IgD-negative memory B cell (primary cell): ENCODE data around the gene BTRC. TPM values are rescaled to one million over a fixed set of nuclear protein-coding genes. Genes with fewer than 3 reads are reported as not detected.
A peak's percentile ranks its signal among the peaks of the same experiment; 100 is the strongest.
"Not testable (repeated sequence)": the region's sequence is repeated elsewhere in the genome, so short reads cannot be mapped to it uniquely, and the experiment has no call there.

ENCODE experiments used
- H3K27ac Mint-ChIP-seq, 3 donors: one replicate each; pipeline ENCODE4 v1.8.0; 2020 to 2022; ENCODE audit warnings: mild to moderate bottlenecking in 3 of 3, mixed read lengths in 3 of 3, moderate library complexity in 1 of 3
- H3K27me3 Mint-ChIP-seq: one replicate; pipeline ENCODE4 v1.8.0; 2021; ENCODE audit warnings: mixed read lengths
- H3K36me3 Mint-ChIP-seq: one replicate; pipeline ENCODE4 v1.8.0; 2020; ENCODE audit warnings: mild to moderate bottlenecking, mixed read lengths
- H3K4me1 Mint-ChIP-seq, 3 donors: one replicate each; pipeline ENCODE4 v1.8.0; 2020 to 2022; ENCODE audit warnings: mixed read lengths in 3 of 3, mild to moderate bottlenecking in 1 of 3
- H3K4me3 Mint-ChIP-seq, 4 donors: one replicate each; pipeline ENCODE4 v1.8.0; 2020 to 2022; ENCODE audit warnings: mild to moderate bottlenecking in 4 of 4, mixed read lengths in 4 of 4, moderate library complexity in 3 of 4
- H3K9me3 Mint-ChIP-seq, 3 donors: one replicate each; pipeline ENCODE4 v1.8.0; 2020 to 2021; ENCODE audit warnings: mixed read lengths in 3 of 3, mild to moderate bottlenecking in 1 of 3
- polyA plus RNA-seq: library from polyadenylated mRNA; unstranded; fragments of 300-500 nt; fragmentation: Illumina TruSeq; gene quantifications from one replicate; pipeline ENCODE4 v1.2.3, GENCODE V29; 2021

Gene BTRC
- polyA plus RNA-seq, 1 donor from 2014 or later, result 8.3 TPM

- H3K4me1 Mint-ChIP-seq, result peaks cover 0 to 7% (median 4%) of the 10 kb centered on the region in 3 donors
- H3K4me3 Mint-ChIP-seq, result no peak overlapping the region
- peaks cover 7% of the 10 kb centered on the region for H3K36me3 Mint-ChIP-seq
- H3K9me3 Mint-ChIP-seq, result no peaks in the 10 kb centered on the region
- no peaks in the 10 kb centered on the region for H3K27me3 Mint-ChIP-seq
- no peak overlapping the region for H3K27ac Mint-ChIP-seq
Measured at GRCh38 chr10:101389986-101390531, 36.1 kb downstream of the BTRC start.

- no peak overlapping the region for H3K4me3 Mint-ChIP-seq
- H3K4me1 Mint-ChIP-seq, result peaks cover 7 to 11% (median 10%) of the 10 kb centered on the region in 3 donors
- no peak overlapping the region for H3K27ac Mint-ChIP-seq
- H3K27me3 Mint-ChIP-seq, result no peaks in the 10 kb centered on the region
- no peaks in the 10 kb centered on the region for H3K9me3 Mint-ChIP-seq
- peaks cover 6% of the 10 kb centered on the region for H3K36me3 Mint-ChIP-seq
Measured at GRCh38 chr10:101393378-101393777, 39.4 kb downstream of the BTRC start.

GRCh38 chr10:101394524-101395133 is 40.7 kb downstream of the BTRC start:
- Mint-ChIP-seq H3K27ac (no peak overlapping the region), H3K4me1 (peaks cover 5 to 10% (median 7%) of the 10 kb centered on the region in 3 donors), H3K27me3 (no peaks in the 10 kb centered on the region), H3K9me3 (no peaks in the 10 kb centered on the region), H3K36me3 (peaks cover 2% of the 10 kb centered on the region), H3K4me3 (no peak overlapping the region)

GRCh38 chr10:101397140-101397539 is 43.2 kb downstream of the BTRC start:
- peak overlapping the region in 1 of 3 donors; percentile 38 for H3K27ac Mint-ChIP-seq
- peaks cover 9 to 11% (median 10%) of the 10 kb centered on the region in 3 donors for H3K4me1 Mint-ChIP-seq
- no peak overlapping the region for H3K4me3 Mint-ChIP-seq
- no peaks in the 10 kb centered on the region for H3K27me3 Mint-ChIP-seq
- peaks cover 3% of the 10 kb centered on the region for H3K36me3 Mint-ChIP-seq
- no peaks in the 10 kb centered on the region for H3K9me3 Mint-ChIP-seq

- Mint-ChIP-seq H3K27me3 (no peaks in the 10 kb centered on the region), H3K4me3 (no peak overlapping the region), H3K9me3 (no peaks in the 10 kb centered on the region), H3K4me1 (peaks cover 10 to 11% (median 11%) of the 10 kb centered on the region in 3 donors), H3K27ac (peak overlapping the region in 1 of 3 donors; percentile 15), H3K36me3 (peaks cover 4% of the 10 kb centered on the region)
Measured at GRCh38 chr10:101400585-101400984, 46.6 kb downstream of the BTRC start.

- H3K9me3 Mint-ChIP-seq, result no peaks in the 10 kb centered on the region
- peaks cover 4% of the 10 kb centered on the region for H3K36me3 Mint-ChIP-seq
- no peak overlapping the region for H3K4me3 Mint-ChIP-seq
- H3K4me1 Mint-ChIP-seq, result peaks cover 3 to 8% (median 6%) of the 10 kb centered on the region in 3 donors
- H3K27ac Mint-ChIP-seq, result no peak overlapping the region
- H3K27me3 Mint-ChIP-seq, result no peaks in the 10 kb centered on the region
Measured at GRCh38 chr10:101402711-101403110, 48.7 kb downstream of the BTRC start.

- H3K27me3 Mint-ChIP-seq, result no peaks in the 10 kb centered on the region
- peaks cover 0 to 7% (median 5%) of the 10 kb centered on the region in 3 donors for H3K4me1 Mint-ChIP-seq
- H3K9me3 Mint-ChIP-seq, result no peaks in the 10 kb centered on the region
- peaks cover 3% of the 10 kb centered on the region for H3K36me3 Mint-ChIP-seq
- no peak overlapping the region for H3K27ac Mint-ChIP-seq
- H3K4me3 Mint-ChIP-seq, result no peak overlapping the region
Measured at GRCh38 chr10:101403161-101403560, 49.2 kb downstream of the BTRC start.

- H3K9me3 Mint-ChIP-seq, result no peaks in the 10 kb centered on the region
- H3K4me3 Mint-ChIP-seq, result no peak overlapping the region
- H3K36me3 Mint-ChIP-seq, result peaks cover 1% of the 10 kb centered on the region
- no peak overlapping the region for H3K27ac Mint-ChIP-seq
- H3K27me3 Mint-ChIP-seq, result no peaks in the 10 kb centered on the region
- H3K4me1 Mint-ChIP-seq, result peaks cover 0 to 7% (median 5%) of the 10 kb centered on the region in 3 donors
Measured at GRCh38 chr10:101405001-101405400, 51.0 kb downstream of the BTRC start.

GRCh38 chr10:101411598-101411997 is 57.6 kb downstream of the BTRC start:
- peaks cover 2 to 11% (median 9%) of the 10 kb centered on the region in 3 donors for H3K9me3 Mint-ChIP-seq
- no peak overlapping the region for H3K27ac Mint-ChIP-seq
- H3K36me3 Mint-ChIP-seq, result peaks cover 5% of the 10 kb centered on the region
- peaks cover 16 to 19% (median 17%) of the 10 kb centered on the region in 3 donors for H3K4me1 Mint-ChIP-seq
- H3K27me3 Mint-ChIP-seq, result no peaks in the 10 kb centered on the region
- no peak overlapping the region for H3K4me3 Mint-ChIP-seq

GRCh38 chr10:101414034-101414433 is 60.1 kb downstream of the BTRC start:
- no peaks in the 10 kb centered on the region for H3K27me3 Mint-ChIP-seq
- H3K4me1 Mint-ChIP-seq, result peaks cover 17 to 19% (median 18%) of the 10 kb centered on the region in 3 donors
- no peak overlapping the region for H3K4me3 Mint-ChIP-seq
- peaks cover 5% of the 10 kb centered on the region for H3K36me3 Mint-ChIP-seq
- no peak overlapping the region for H3K27ac Mint-ChIP-seq
- H3K9me3 Mint-ChIP-seq, result peaks cover 2 to 11% (median 9%) of the 10 kb centered on the region in 3 donors

- peaks cover 17 to 19% (median 18%) of the 10 kb centered on the region in 3 donors for H3K4me1 Mint-ChIP-seq
- peaks cover 10% of the 10 kb centered on the region for H3K36me3 Mint-ChIP-seq
- H3K4me3 Mint-ChIP-seq, result no peak overlapping the region
- peaks cover 2 to 11% (median 9%) of the 10 kb centered on the region in 3 donors for H3K9me3 Mint-ChIP-seq
- H3K27me3 Mint-ChIP-seq, result no peaks in the 10 kb centered on the region
- H3K27ac Mint-ChIP-seq, result no peak overlapping the region
Measured at GRCh38 chr10:101415884-101416283, 61.9 kb downstream of the BTRC start.

GRCh38 chr10:101421967-101422366 is 68.0 kb downstream of the BTRC start:
- H3K27ac Mint-ChIP-seq, H3K9me3 Mint-ChIP-seq, H3K27me3 Mint-ChIP-seq, H3K4me3 Mint-ChIP-seq: not testable (repeated sequence)
- H3K36me3 Mint-ChIP-seq, result peaks cover 13% of the 10 kb centered on the region
- H3K4me1 Mint-ChIP-seq, result peaks cover 0 to 16% (median 15%) of the 10 kb centered on the region in 3 donors

GRCh38 chr10:101425535-101425934 is 71.6 kb downstream of the BTRC start:
- H3K4me3 Mint-ChIP-seq, result no peak overlapping the region
- no peaks in the 10 kb centered on the region for H3K27me3 Mint-ChIP-seq
- peaks cover 4 to 20% (median 16%) of the 10 kb centered on the region in 3 donors for H3K4me1 Mint-ChIP-seq
- H3K27ac Mint-ChIP-seq, result no peak overlapping the region
- H3K9me3 Mint-ChIP-seq, result no peaks in the 10 kb centered on the region
- peaks cover 12% of the 10 kb centered on the region for H3K36me3 Mint-ChIP-seq

- Mint-ChIP-seq H3K36me3 (peaks cover 6% of the 10 kb centered on the region), H3K4me3 (no peak overlapping the region), H3K4me1 (peaks cover 5 to 13% (median 12%) of the 10 kb centered on the region in 3 donors)
Measured at GRCh38 chr10:101428036-101428435, 74.1 kb downstream of the BTRC start.

GRCh38 chr10:101429423-101429822 is 75.5 kb downstream of the BTRC start:
- Mint-ChIP-seq H3K36me3 (peaks cover 6% of the 10 kb centered on the region), H3K9me3 (no peaks in the 10 kb centered on the region), H3K27me3 (no peaks in the 10 kb centered on the region), H3K27ac (no peak overlapping the region), H3K4me3 (no peak overlapping the region), H3K4me1 (peaks cover 5 to 13% (median 10%) of the 10 kb centered on the region in 3 donors)

More at GRCh38 chr10:101428036-101428435, 74.1 kb downstream of the BTRC start:
- H3K9me3 Mint-ChIP-seq, result no peaks in the 10 kb centered on the region
- no peaks in the 10 kb centered on the region for H3K27me3 Mint-ChIP-seq
- H3K27ac Mint-ChIP-seq, result no peak overlapping the region

- Mint-ChIP-seq H3K4me1 (peaks cover 0 to 3% (median 0%) of the 10 kb centered on the region in 3 donors), H3K27ac (no peak overlapping the region), H3K36me3 (peaks cover 3% of the 10 kb centered on the region), H3K9me3 (no peaks in the 10 kb centered on the region), H3K27me3 (no peaks in the 10 kb centered on the region), H3K4me3 (no peak overlapping the region)
Measured at GRCh38 chr10:101436302-101436701, 82.3 kb downstream of the BTRC start.
